ENCODE measurements around the gene S100Z. TPM values are rescaled to one million over a fixed set of nuclear protein-coding genes. Genes with fewer than 3 reads are reported as not detected.

The S100Z gene
- total and polyA plus RNA-seq, 2 of the 8 experiments (the other 6 are each of a cell fraction or from before 2014, with no cell fraction given): 0.30 TPM; not detected in 1

GRCh38 chr5:76807296-76807695 lies 42.5 kb upstream of the S100Z start (continued):
- no peak for TF ChIP-seq USF2 (IDR thresholded peaks at IDR 0.05; ENCODE audit: low read length)
- TF ChIP-seq CHD2 (IDR thresholded peaks at IDR 0.05; ENCODE audit: low read length): no peak
- TF ChIP-seq SIX5 (IDR thresholded peaks at IDR 0.05; ENCODE audit: low read depth, low read length): no peak
- peak; percentile 50; the same call in 1 of the 2 replicates for TF ChIP-seq JUND (IDR thresholded peaks at IDR 0.05; ENCODE audit: low read length)
- TF ChIP-seq YY1 (IDR thresholded peaks at IDR 0.05; ENCODE audit: low read depth, low read length): no peak
- TF ChIP-seq POLR2AphosphoS5 (IDR thresholded peaks at IDR 0.05; ENCODE audit: low read depth, low read length): peak; percentile 38; the same call in 1 of the 2 replicates
- no peak for TF ChIP-seq CBX5 (IDR thresholded peaks at IDR 0.05; ENCODE audit: low read depth, low read length)
- TF ChIP-seq RFX5 (IDR thresholded peaks at IDR 0.05; ENCODE audit: borderline replicate concordance, low read depth, low read length): no peak
- TF ChIP-seq CTBP2 (IDR thresholded peaks at IDR 0.05; ENCODE audit: borderline replicate concordance, insufficient read depth, insufficient read length, low read length): no peak
- TF ChIP-seq RAD21 (IDR thresholded peaks at IDR 0.05 in 1 of 2, conservative IDR thresholded peaks at IDR 0.05 in 1 of 2; ENCODE audit: low read depth in 2 of 2, low read length in 2 of 2): no peak
- TF ChIP-seq TAF7 (optimal IDR thresholded peaks at IDR 0.05; ENCODE audit: borderline replicate concordance, low read depth, low read length): no peak
- TF ChIP-seq ASH2L (IDR thresholded peaks at IDR 0.05; ENCODE audit: low read length): no peak
- TF ChIP-seq CBX8 (IDR thresholded peaks at IDR 0.05; ENCODE audit: borderline replicate concordance, low read depth, low read length): no peak
- peak; percentile 29; the same call in 1 of the 2 replicates for TF ChIP-seq TBP (IDR thresholded peaks at IDR 0.05; ENCODE audit: low read depth, low read length)
- no peak for TF ChIP-seq SIRT6 (IDR thresholded peaks at IDR 0.05; ENCODE audit: low read length)
- no peak for TF ChIP-seq EGR1 (IDR thresholded peaks at IDR 0.05; ENCODE audit: borderline replicate concordance, low read depth, low read length)
- no peak for TF ChIP-seq BACH1 (IDR thresholded peaks at IDR 0.05; ENCODE audit: low read length)
- no peak for TF ChIP-seq HDAC6 (IDR thresholded peaks at IDR 0.05; ENCODE audit: low read depth, low read length)
- TF ChIP-seq GABPA (IDR thresholded peaks at IDR 0.05; ENCODE audit: borderline replicate concordance, insufficient read depth, low read length): no peak
